Endothelial cell of umbilical vein (primary cell): ENCODE data around the gene TPCN2. TPM values are rescaled to one million over a fixed set of nuclear protein-coding genes. Genes with fewer than 3 reads are reported as not detected.

ENCODE experiments used
- BruUV-seq: library from RNA; stranded (reverse); fragments of 400-500 nt; replicated peaks from 2 replicates; lab custom pipeline; 2021; lab: Mats Ljungman, UMichigan
- CTCF ChIA-PET: fragments of 300-600, 350-600 bp; sonication (Branson Sonifier 250); formaldehyde crosslinking; loops from one replicate; lab custom pipeline; 2021; ENCODE audit warnings: antibody characterized with exemption, inconsistent platforms; lab: Charles Lee
- POLR2A ChIA-PET: fragments of 300-600, 350-600 bp; sonication (Branson Sonifier 250); formaldehyde crosslinking; loops from one replicate; lab custom pipeline; 2021; ENCODE audit warnings: antibody characterized with exemption, inconsistent platforms; lab: Charles Lee
- DNase-seq: peaks from one replicate; pipeline ENCODE4 v3.0.0-alpha.2; 2011; ENCODE audit warnings: low read depth, low spot score
- FAIRE-seq: peaks from 2 replicates; lab custom pipeline; 2011; peaks lifted over from hg19 to GRCh38; lab: Jason Lieb, UNC
- H2AFZ ChIP-seq: 2 replicates; pipeline ENCODE4 v1.6.0; 2012; ENCODE audit warnings: low read depth, low read length, control low read depth, inconsistent platforms
- H3K27ac ChIP-seq: 2 replicates; pipeline ENCODE4 v1.5.1; 2011; ENCODE audit warnings: low read depth, mild to moderate bottlenecking, control low read depth, low read length, moderate library complexity; ENCODE audit not compliant: insufficient read depth
- H3K27me3 ChIP-seq, 2 experiments: 2 replicates each; pipeline versions ENCODE4 v1.6.0 to v1.6.1; 2011; ENCODE audit warnings: low read length in 2 of 2, mixed read lengths in 1 of 2; ENCODE audit not compliant: control insufficient read depth in 2 of 2, insufficient read depth in 2 of 2
- H3K36me3 ChIP-seq, 2 experiments: 2 replicates in 1 of 2; 3 replicates in 1 of 2; pipeline ENCODE4 v1.5.1; 2011; ENCODE audit warnings: low read length in 2 of 2, mild to moderate bottlenecking in 1 of 2, moderate library complexity in 1 of 2; ENCODE audit not compliant: control insufficient read depth in 2 of 2, insufficient read depth in 2 of 2; ENCODE audit errors: extremely low read depth in 1 of 2
- H3K4me1 ChIP-seq: 3 replicates; pipeline ENCODE4 v1.5.1; 2011; ENCODE audit warnings: mild to moderate bottlenecking, low read length; ENCODE audit not compliant: control insufficient read depth, insufficient read depth; ENCODE audit errors: extremely low read depth
- H3K4me2 ChIP-seq: 2 replicates; pipeline ENCODE4 v1.6.1; 2011; ENCODE audit warnings: low read length, control low read depth, mixed read lengths; ENCODE audit not compliant: insufficient read depth
- H3K4me3 ChIP-seq, 3 experiments: fragments of 200-600 bp in 1 of 3; sonication (generic), shearing (Covaris generic) in 1 of 3; replicated peaks in 1 of 3; 2 replicates each; pipeline ENCODE4 v1.5.1; 2011 to 2016; ENCODE audit warnings: control low read depth in 3 of 3, low read length in 3 of 3, mild to moderate bottlenecking in 2 of 3, inconsistent platforms in 1 of 3, low read depth in 1 of 3, moderate library complexity in 1 of 3; ENCODE audit not compliant: insufficient read depth in 1 of 3
- H3K79me2 ChIP-seq: 2 replicates; pipeline ENCODE4 v1.6.0; 2012; ENCODE audit warnings: low read length, inconsistent platforms; ENCODE audit not compliant: control insufficient read depth, insufficient read depth
- H3K9ac ChIP-seq: replicated peaks from 2 replicates; pipeline ENCODE3; 2011; ENCODE audit warnings: low read length, control low read depth; ENCODE audit not compliant: insufficient read depth; ENCODE audit errors: extremely low read depth
- H3K9me1 ChIP-seq: replicated peaks from 3 replicates; pipeline ENCODE4 v1.6.0; 2011; ENCODE audit warnings: mild to moderate bottlenecking, low read length; ENCODE audit not compliant: control insufficient read depth, insufficient read depth; ENCODE audit errors: extremely low read depth
- H3K9me3 ChIP-seq: replicated peaks from 2 replicates; pipeline ENCODE4 v1.5.1; 2012; ENCODE audit warnings: low read length, inconsistent platforms; ENCODE audit not compliant: control insufficient read depth, insufficient read depth
- H4K20me1 ChIP-seq: replicated peaks from 2 replicates; pipeline ENCODE3; 2011; ENCODE audit warnings: mild to moderate bottlenecking, low read length; ENCODE audit not compliant: control insufficient read depth, insufficient read depth; ENCODE audit errors: extremely low read depth
- CTCF ChIP-seq, 2 donors: IDR thresholded peaks; 1 replicate in 1 of 2; 2 replicates in 1 of 2; pipeline ENCODE4 v1.5.1; 2011; ENCODE audit warnings: low read length in 2 of 2, mild to moderate bottlenecking in 2 of 2, moderate library complexity in 2 of 2, control low read depth in 1 of 2, inconsistent platforms in 1 of 2, low read depth in 1 of 2; ENCODE audit not compliant: insufficient read depth in 1 of 2; ENCODE audit errors: extremely low read depth in 1 of 2
- MAX ChIP-seq: IDR thresholded peaks from 2 replicates; pipeline ENCODE4 v1.6.1; 2011; ENCODE audit not compliant: insufficient read depth, insufficient read length
- dilution Hi-C: fragments of 300-500 bp; cut with MboI; formaldehyde crosslinking; loops from one replicate; pipeline ENCODE4 v1.15.0; 2019; ENCODE audit warnings: low sequenced_read_pairs; ENCODE audit not compliant: extremely low pct_ligation_motif_present
- intact Hi-C: fragments of 100-400 bp; cut with micrococcal nuclease; formaldehyde crosslinking; loops from one replicate; pipeline ENCODE4 v1.10.0; 2022
- polyA plus RNA-seq, 4 experiments: library from polyadenylated mRNA; depleted of rRNA in 3 of 4; stranded (reverse) in 3 of 4; unstranded in 1 of 4; fragments of >200 nt; gene quantifications; 2 replicates each; pipeline versions ENCODE4 v1.2.1 to v1.2.3, GENCODE V29; 2011 to 2012; ENCODE audit warnings: missing spikeins in 1 of 4
- total RNA-seq: library from RNA; stranded (reverse); gene quantifications from 2 replicates; pipeline ENCODE4 v1.2.3, GENCODE V29; 2021

TPCN2 gene
- total and polyA plus RNA-seq, 2 donors (not counting 3 experiments of a cell fraction or from before 2014, with no cell fraction given), result 10.3 to 13.4 TPM

- dilution Hi-C loops, result no loop called here
- H2AFZ ChIP-seq, result no peak overlapping the region
- POLR2A ChIA-PET, result no interaction called here
Measured at GRCh38 chr11:69173331-69173730, 124.6 kb downstream of the TPCN2 start.

More at GRCh38 chr11:69173331-69173730, 124.6 kb downstream of the TPCN2 start:
- intact Hi-C loops, result no loop called here
- Histone ChIP-seq H3K9me1 (no peaks in the 10 kb centered on the region), H3K36me3 (no peaks in the 10 kb centered on the region), H3K79me2 (no peaks in the 10 kb centered on the region), H3K9me3 (no peaks in the 10 kb centered on the region), H3K4me3 (no peak overlapping the region), H3K9ac (no peak overlapping the region), H3K27me3 (peaks cover 2 to 4% of the 10 kb centered on the region in 2 experiments), H3K27ac (no peak overlapping the region), H3K4me2 (no peak overlapping the region), H3K4me1 (no peaks in the 10 kb centered on the region), H4K20me1 (no peaks in the 10 kb centered on the region)
- DNase-seq (no peak), FAIRE-seq (no peak)
- no peak for TF ChIP-seq MAX
- TF ChIP-seq CTCF (IDR thresholded peaks at IDR 0.05; ENCODE audit: extremely low read depth in 1 of 2, insufficient read depth in 1 of 2, low read depth in 1 of 2, low read length in 2 of 2), result no peak
- no TSS peak for BruUV-seq
- CTCF ChIA-PET, result no interaction called here
